ENCODE results near the gene NR6A1. TPM values are rescaled to one million over a fixed set of nuclear protein-coding genes. Genes with fewer than 3 reads are reported as not detected.

NR6A1 gene
- total and polyA plus RNA-seq, 2 experiments from 2014 or later, result 0.16 TPM; not detected in 1

DNA sequence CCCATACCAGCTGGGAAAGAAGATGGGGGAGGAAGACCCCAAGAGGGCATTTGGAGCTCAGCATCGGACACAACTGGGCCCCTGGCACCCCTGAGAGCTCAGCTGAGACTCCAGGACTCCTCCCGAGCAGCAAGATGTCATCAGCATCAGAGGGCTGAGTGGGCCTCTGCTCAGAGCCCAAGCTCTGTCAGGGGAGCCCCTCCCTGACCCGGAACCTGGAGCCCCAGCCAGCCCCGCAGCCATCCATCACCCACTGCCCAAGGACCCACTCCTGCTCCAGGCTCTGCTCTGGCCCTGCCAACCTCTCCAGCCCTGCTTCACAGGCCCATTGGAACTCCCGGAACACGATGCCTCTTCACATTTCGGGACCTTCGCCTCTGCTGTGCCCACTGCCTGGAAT lies 273.7 kb downstream of the NR6A1 start:
- Histone ChIP-seq H3K27ac (no peak overlapping the region), H3K9me2 (ENCODE audit: insufficient read depth) (no peaks in the 10 kb centered on the region), H2AFZ (no peak overlapping the region), H3K9me3 (ENCODE audit: low read depth) (no peaks in the 10 kb centered on the region), H3K9ac (no peak overlapping the region), H3K4me3 (no peak overlapping the region), H4K20me1 (ENCODE audit: insufficient read depth) (no peaks in the 10 kb centered on the region), H3K4me1 (ENCODE audit: insufficient read depth) (no peaks in the 10 kb centered on the region), H3K27me3 (replicated peaks; ENCODE audit: insufficient read depth) (peaks cover 19% of the 10 kb centered on the region), H3F3A (ENCODE audit: insufficient read depth) (no peaks in the 10 kb centered on the region), H3K36me3 (ENCODE audit: low read depth) (no peaks in the 10 kb centered on the region), H3K4me2 (ENCODE audit: unreplicated experiment) (no peak overlapping the region), H3K79me2 (ENCODE audit: insufficient read depth) (no peaks in the 10 kb centered on the region)
- in situ Hi-C loops (cut with MboI), result no loop called here
- TF ChIP-seq EZH2 (IDR thresholded peaks at IDR 0.05; ENCODE audit: insufficient read depth, poor library complexity, severe bottlenecking), result no peak
- no peak for TF ChIP-seq EZH2phosphoT487 (IDR thresholded peaks at IDR 0.05; ENCODE audit: insufficient read depth, low read depth)
- 73 to 79% methylated on average over 6 to 7 of the region's 8 CpGs for WGBS, 2 experiments (ENCODE audit: low coverage in 1 of 2, low lambda C conversion rate in 2 of 2, missing lambda C conversion rate in 2 of 2)
- no peak for DNase-seq

- TF ChIP-seq EZH2phosphoT487 (IDR thresholded peaks at IDR 0.05; ENCODE audit: insufficient read depth, low read depth) (no peak), EZH2 (IDR thresholded peaks at IDR 0.05; ENCODE audit: insufficient read depth, poor library complexity, severe bottlenecking) (no peak)
- H2AFZ ChIP-seq, result no peak overlapping the region
- in situ Hi-C loops (cut with MboI), result no loop called here
- H4K20me1 ChIP-seq (ENCODE audit: insufficient read depth), result no peaks in the 10 kb centered on the region
- H3K4me2 ChIP-seq (ENCODE audit: unreplicated experiment), result no peak overlapping the region
- H3K9ac ChIP-seq, result no peak overlapping the region
- no peak overlapping the region for H3K27ac ChIP-seq
- no peaks in the 10 kb centered on the region for H3K9me3 ChIP-seq (ENCODE audit: low read depth)
- H3K79me2 ChIP-seq (ENCODE audit: insufficient read depth), result no peaks in the 10 kb centered on the region
- H3K27me3 ChIP-seq (replicated peaks; ENCODE audit: insufficient read depth), result peaks cover 9% of the 10 kb centered on the region
- H3F3A ChIP-seq (ENCODE audit: insufficient read depth), result no peaks in the 10 kb centered on the region
- no peaks in the 10 kb centered on the region for H3K9me2 ChIP-seq (ENCODE audit: insufficient read depth)
- no peaks in the 10 kb centered on the region for H3K4me1 ChIP-seq (ENCODE audit: insufficient read depth)
- no peak for DNase-seq
- 63% methylated on average over 15 of the region's 15 CpGs for WGBS, 2 experiments (ENCODE audit: low coverage in 1 of 2, low lambda C conversion rate in 2 of 2, missing lambda C conversion rate in 2 of 2)
- H3K36me3 ChIP-seq (ENCODE audit: low read depth), result no peaks in the 10 kb centered on the region
- no peak overlapping the region for H3K4me3 ChIP-seq
Measured at GRCh38 chr9:124496463-124496862, 274.6 kb downstream of the NR6A1 start.

DNA sequence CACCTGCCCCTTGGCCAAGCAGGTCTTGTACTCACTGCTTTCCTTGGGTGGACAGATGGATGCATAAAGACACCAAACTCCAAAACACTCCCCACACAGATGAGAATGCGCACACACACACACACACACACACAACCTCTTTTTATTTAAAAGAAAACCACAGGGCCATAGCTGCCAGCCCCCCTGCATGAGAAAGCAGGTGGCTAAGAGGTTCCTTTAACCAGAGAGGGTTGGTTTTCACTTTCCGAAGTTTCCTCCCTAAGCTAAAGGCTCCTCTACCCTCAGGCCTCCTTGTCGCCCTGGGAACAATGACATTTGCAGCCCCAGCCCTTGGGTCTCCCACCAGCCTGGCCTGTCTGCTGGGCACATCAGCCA lies 275.0 kb downstream of the NR6A1 start:
- H3K27me3 ChIP-seq (replicated peaks; ENCODE audit: insufficient read depth), result peaks cover 5% of the 10 kb centered on the region
- no peaks in the 10 kb centered on the region for H3F3A ChIP-seq (ENCODE audit: insufficient read depth)
- DNase-seq, result no peak
- H3K9me3 ChIP-seq (ENCODE audit: low read depth), result no peaks in the 10 kb centered on the region
- H4K20me1 ChIP-seq (ENCODE audit: insufficient read depth), result no peaks in the 10 kb centered on the region
- no peak overlapping the region for H3K4me2 ChIP-seq (ENCODE audit: unreplicated experiment)
- no peak overlapping the region for H3K9ac ChIP-seq
- H3K9me2 ChIP-seq (ENCODE audit: insufficient read depth), result no peaks in the 10 kb centered on the region
- no peak overlapping the region for H3K27ac ChIP-seq
- no peak for TF ChIP-seq EZH2phosphoT487 (IDR thresholded peaks at IDR 0.05; ENCODE audit: insufficient read depth, low read depth)
- TF ChIP-seq EZH2 (IDR thresholded peaks at IDR 0.05; ENCODE audit: insufficient read depth, poor library complexity, severe bottlenecking), result no peak
- no peaks in the 10 kb centered on the region for H3K4me1 ChIP-seq (ENCODE audit: insufficient read depth)
- H3K36me3 ChIP-seq (ENCODE audit: low read depth), result no peaks in the 10 kb centered on the region
- H2AFZ ChIP-seq, result no peak overlapping the region
- in situ Hi-C loops (cut with MboI), result no loop called here
- H3K79me2 ChIP-seq (ENCODE audit: insufficient read depth), result no peaks in the 10 kb centered on the region
- 83 to 92% methylated on average over 3 of the region's 3 CpGs for WGBS, 2 experiments (ENCODE audit: low coverage in 1 of 2, low lambda C conversion rate in 2 of 2, missing lambda C conversion rate in 2 of 2)
- H3K4me3 ChIP-seq, result no peak overlapping the region

- no peaks in the 10 kb centered on the region for H3K36me3 ChIP-seq (ENCODE audit: low read depth)
- 83% methylated on average over 27 to 31 of the region's 31 CpGs for WGBS, 2 experiments (ENCODE audit: low coverage in 1 of 2, low lambda C conversion rate in 2 of 2, missing lambda C conversion rate in 2 of 2)
- no peaks in the 10 kb centered on the region for H3K79me2 ChIP-seq (ENCODE audit: insufficient read depth)
- no peaks in the 10 kb centered on the region for H3K9me2 ChIP-seq (ENCODE audit: insufficient read depth)
- no peak overlapping the region for H3K27ac ChIP-seq
- H3K4me1 ChIP-seq (ENCODE audit: insufficient read depth), result no peaks in the 10 kb centered on the region
- H3F3A ChIP-seq (ENCODE audit: insufficient read depth), result no peaks in the 10 kb centered on the region
- no peak overlapping the region for H3K9ac ChIP-seq
- H4K20me1 ChIP-seq (ENCODE audit: insufficient read depth), result no peaks in the 10 kb centered on the region
- peaks cover 2% of the 10 kb centered on the region; the same call in 1 of the 2 replicates for H3K27me3 ChIP-seq (replicated peaks; ENCODE audit: insufficient read depth)
- H2AFZ ChIP-seq, result no peak overlapping the region
- H3K4me2 ChIP-seq (ENCODE audit: unreplicated experiment), result no peak overlapping the region
- in situ Hi-C loops (cut with MboI), result no loop called here
- H3K9me3 ChIP-seq (ENCODE audit: low read depth), result no peaks in the 10 kb centered on the region
- no peak overlapping the region for H3K4me3 ChIP-seq
- no peak for DNase-seq
- no peak for TF ChIP-seq EZH2phosphoT487 (IDR thresholded peaks at IDR 0.05; ENCODE audit: insufficient read depth, low read depth)
- no peak for TF ChIP-seq EZH2 (IDR thresholded peaks at IDR 0.05; ENCODE audit: insufficient read depth, poor library complexity, severe bottlenecking)
Measured at GRCh38 chr9:124495126-124496074, 275.7 kb downstream of the NR6A1 start.
